GM19452 (cell line): ENCODE results near the gene PER3.
A peak's percentile ranks its signal among the peaks of the same experiment; 100 is the strongest.

Experiments
- ATAC-seq: cut with Tn5 transposase; IDR thresholded peaks from one replicate; pipeline ENCODE4 v1.9.1; 2021; ENCODE audit not compliant: unreplicated experiment

Gene PER3

DNA sequence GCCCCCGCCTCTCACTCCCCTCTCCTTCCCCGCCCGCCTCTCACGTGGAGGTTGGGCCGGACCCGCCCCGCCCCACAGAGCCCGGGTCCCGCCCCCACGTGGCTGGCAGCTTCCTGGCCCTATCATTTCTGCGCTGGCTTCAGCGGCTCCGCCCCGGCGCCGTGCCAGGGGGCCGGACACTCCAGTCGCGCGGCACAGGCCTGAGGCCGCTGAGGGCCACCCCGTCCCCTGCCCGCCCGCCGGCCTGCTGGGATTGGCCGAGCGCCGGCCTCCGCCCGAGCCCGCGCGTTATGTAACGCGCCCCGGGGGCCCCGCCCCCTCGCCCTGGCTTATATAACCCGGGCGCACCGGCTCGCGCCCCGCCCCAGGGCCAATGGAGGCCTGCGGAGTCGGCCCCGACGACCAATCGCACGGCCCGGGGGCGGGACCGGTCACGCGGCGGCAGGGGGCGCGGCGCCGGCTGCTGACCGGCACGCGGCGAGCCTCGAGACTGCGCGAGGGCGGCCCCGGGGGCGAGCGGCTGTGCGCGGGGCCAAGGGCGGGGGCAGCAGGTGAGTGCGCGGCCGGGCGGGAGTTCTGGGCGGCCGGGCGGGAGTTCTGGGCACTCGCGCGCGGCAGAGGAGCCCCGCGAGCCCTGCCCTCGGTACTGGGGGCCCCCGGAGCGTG, at the start of gene PER3:
PER3 (plus strand) TSS at position 466 of the 666 bp plus-strand sequence. CDS start 587 bp downstream, outside the sequence.
- ATAC-seq, result peak; percentile 90

DNA sequence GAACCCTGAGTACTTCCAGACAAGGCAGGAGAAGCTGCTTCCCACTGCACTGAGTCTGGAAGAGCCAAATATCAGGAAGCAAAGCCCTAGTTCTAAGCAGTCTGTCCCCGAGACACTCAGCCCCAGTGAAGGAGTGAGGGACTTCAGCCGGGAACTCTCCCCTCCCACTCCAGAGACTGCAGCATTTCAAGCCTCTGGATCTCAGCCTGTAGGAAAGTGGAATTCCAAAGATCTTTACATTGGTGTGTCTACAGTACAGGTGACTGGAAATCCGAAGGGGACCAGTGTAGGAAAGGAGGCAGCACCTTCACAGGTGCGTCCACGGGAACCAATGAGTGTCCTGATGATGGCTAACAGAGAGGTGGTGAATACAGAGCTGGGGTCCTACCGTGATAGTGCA, 46.0 kb upstream of the PER3 start:
- no peak for ATAC-seq

DNA sequence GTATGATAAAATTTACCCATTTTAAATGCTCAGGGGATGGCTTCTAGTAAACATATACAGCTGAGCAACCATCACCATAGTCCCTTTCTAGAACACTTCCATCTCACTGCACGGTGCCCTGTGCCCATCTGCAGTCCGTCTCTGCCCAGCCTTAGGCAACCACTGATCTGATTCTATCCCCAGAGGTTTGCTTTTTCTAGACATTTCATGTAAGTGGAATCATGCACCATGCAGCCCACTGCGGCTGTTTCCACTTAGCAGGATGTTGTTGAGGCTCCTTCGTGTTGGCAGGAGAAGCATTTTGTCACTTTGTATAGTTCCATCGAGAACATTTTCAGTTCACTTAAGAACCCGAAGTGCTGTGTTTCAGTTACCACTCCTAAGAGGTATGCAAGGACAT, 40.7 kb upstream of the PER3 start:
- no peak for ATAC-seq

DNA sequence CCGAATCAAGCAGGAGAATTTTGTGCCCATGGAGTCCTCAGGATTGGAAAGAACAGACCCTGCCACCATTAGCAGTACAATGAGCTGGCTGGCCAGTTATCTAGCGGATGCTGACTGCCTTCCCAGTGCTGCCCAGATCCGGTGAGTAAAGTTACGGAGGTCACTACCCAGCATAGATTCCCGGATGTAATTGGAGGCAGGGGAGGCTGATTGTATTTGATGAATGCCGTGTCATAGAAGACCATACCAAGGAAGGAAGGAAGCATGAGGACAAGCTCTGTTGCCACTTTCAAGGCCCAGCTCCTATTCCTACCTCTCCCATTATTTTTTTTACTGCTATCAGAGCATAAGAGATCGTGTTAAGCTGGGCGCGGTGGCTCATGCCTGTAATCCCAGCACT, 39.2 kb upstream of the PER3 start:
- ATAC-seq, result no peak

DNA sequence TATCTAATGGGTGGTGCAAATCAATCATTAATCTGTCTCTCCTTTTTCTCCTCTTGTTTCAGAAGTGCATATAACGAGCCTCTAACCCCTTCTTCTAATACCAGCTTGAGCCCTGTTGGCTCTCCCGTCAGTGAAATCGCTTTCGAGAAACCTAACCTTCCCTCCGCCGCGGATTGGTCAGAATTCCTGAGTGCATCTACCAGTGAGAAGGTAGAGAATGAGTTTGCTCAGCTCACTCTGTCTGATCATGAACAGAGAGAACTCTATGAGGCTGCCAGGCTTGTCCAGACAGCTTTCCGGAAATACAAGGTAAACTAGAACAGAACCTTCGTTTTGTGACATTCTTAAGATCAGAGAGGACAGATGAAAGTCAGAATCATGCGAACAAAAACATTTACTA, 38.3 kb upstream of the PER3 start:
- no peak for ATAC-seq

DNA sequence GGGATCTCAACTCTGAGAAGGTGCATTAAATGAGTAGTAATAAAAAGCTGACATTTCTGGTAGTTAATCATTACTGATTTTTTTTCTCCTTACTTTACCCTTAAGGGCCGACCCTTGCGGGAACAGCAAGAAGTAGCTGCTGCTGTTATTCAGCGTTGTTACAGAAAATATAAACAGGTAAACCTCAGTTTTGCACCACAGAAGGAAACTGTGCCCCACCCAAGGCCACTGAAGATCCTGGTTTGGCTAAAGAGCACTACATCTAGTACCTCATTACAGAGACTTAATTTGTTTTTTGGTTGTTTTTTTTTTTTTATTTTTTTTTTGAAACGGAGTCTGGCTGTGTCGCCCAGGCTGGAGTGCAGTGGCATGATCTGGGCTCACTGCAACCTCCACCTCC, 36.5 kb upstream of the PER3 start:
- no peak for ATAC-seq

DNA sequence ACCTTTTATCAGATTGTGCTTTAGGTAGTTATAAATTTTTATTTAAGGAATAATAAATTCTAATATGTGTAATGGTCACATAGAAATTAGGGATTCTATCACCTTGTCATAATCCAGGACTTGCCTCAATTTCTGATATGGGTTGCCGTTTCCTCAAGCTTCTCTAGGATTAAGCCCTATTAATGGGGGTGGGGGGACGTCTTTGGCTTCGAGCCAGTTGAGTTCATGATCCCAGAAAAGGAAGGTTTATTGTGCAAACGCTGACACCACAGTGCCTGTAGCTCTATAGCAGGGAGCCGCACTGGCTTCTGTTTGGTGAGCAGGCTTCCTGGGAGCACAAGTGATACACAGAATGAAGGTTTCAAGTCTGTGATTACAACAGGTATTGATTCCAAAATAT, 35.0 kb upstream of the PER3 start:
- no peak for ATAC-seq

DNA sequence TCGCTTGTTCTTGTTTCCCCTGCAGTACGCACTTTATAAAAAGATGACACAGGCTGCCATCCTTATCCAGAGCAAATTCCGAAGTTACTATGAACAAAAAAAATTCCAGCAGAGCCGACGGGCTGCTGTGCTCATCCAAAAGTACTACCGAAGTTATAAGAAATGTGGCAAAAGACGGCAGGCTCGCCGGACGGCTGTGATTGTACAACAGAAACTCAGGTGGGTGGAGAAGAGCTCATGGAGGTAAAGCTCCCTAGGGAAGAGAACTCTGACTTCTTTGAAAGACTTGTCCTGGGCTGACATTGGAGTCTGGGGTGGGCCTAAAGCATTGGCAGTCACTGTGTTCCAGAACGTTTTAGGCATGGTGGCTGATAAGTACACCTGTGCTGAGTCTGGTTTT, 32.9 kb upstream of the PER3 start:
- no peak for ATAC-seq

DNA sequence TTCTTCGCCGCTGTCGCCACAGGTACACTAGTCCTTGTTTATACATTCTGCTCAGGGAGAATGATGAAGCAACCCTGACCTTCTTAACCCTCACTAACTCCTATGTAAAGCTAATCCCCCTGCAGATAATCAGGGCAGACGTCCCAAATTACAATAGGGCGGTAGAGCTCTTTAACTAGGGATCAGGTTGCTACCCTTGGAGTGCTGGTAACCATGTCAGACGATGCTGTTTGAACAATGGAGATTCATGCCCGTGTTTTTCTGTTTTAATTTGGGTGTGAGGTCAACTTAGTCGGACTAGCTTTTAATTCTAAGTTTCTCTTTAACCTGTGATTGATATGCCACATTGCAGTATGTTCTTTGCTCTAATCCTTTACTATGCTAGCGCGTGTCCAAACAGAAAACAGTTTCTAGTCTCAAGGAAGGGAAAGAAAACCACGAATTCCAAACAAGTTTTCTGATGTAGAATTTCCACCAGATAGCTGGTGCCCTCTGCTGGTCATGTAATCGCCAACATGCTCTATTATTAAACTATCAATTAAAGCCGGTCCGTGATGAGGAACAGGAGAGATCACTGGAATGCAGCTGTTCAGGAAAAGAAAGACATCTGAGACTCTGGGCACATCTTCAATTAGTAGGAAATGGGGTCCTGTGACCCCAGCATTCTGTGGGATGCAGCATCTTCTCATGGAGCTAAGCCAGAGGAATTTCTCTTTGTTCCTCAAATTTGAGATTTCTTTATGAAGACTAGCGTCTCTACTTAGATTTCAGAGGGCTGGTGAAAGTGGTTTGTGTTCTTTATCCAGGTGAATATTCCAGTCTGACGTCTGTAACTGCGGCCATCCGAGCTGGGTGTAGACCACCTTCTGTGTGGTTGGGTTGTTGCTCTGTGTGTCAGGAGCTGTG, 31.3 kb upstream of the PER3 start:
- ATAC-seq, result no peak

DNA sequence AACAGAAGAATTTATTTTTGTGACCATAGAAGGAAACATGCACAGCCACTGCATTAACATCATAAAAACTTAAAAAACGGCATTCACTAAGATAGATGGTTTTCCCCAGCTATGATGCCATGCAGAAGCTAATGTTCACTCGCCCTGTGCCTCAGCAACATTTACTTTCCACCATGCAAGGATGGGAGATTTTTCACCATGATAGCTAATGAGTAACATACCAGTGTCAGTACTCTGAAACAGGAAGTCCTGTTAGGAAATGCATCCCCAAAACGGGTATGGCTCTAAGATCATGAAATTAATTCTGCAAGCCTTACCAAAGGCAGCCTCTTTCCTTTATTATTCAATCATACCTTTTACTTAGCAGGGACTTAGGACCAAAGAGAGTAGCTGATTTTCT, 30.4 kb upstream of the PER3 start:
- no peak for ATAC-seq

DNA sequence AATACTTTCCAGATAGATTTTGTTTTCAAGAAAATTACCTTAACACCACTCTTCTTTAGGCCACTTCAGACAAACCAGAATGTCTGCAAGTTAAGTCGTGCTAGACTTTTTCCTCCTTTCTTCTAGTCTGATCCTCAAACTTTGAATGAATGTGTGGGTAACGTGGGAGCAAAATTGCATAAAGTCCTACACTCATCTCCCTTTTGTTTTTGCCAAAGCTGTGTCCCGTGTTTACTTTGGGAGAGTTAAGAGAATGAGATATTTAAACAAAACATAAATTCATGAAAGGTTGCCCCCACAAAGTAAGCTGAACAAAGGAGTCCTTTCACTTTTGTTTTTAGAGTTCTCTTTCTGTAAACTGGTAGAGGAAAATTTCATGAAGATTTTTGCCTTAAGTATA, 29.9 kb upstream of the PER3 start:
- no peak for ATAC-seq

DNA sequence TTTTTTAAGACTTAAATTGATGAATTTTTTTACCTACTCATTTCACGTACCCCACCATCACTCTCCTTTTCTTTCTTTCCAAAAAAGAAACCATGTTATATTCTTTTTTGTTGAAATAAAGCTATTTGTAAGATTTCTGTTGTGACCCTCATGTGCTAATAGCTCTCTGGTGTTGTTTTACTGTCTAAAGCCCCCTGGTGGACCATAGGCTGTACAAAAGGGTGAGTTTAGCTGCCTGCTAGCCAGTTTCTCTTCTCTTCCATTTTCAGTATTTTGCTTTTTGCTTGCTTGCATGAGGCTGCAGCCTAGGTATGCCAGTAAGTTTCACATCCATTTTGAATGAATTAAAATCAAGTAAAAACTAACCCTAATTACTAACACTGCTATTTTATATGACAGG, 28.6 kb upstream of the PER3 start:
- no peak for ATAC-seq

DNA sequence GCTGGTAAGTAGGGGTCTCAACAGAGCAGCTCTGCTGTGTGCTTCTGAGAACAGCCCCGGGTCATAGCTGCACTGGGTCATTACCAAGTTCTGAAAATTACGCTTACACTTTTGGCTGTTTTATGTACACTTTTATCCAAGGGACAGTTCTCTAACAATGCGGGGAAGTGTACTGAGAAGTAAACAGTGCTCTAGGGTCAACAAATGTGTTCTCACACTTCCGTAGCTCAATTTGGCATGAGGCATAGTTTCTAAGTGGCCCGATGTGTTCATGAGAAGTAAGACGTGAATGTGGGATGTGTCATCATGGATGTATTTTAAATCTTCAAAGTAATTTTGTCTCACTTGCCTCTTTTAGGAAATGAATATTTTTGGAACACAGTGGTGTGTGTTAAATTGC, 23.8 kb upstream of the PER3 start:
- no peak for ATAC-seq

DNA sequence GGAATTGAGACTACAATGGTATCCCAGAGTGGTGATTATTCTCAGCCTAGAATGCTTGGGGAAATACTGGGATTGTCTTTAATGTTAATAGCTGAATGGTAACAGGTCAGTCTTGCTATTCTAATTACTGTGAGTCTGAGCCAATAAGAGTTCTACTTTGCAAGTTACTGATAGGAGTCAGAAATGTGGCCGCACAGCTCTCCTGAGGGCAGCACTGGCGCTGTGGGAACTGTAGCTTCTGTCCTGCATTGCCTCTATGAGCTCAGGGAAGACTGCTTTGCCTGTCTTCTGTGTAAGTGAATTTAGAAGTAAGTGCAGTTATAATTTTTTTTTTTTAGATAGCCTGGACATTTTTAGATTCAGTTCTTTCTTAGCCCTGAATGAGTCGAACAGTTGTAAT, 23.0 kb upstream of the PER3 start:
- no peak for ATAC-seq

DNA sequence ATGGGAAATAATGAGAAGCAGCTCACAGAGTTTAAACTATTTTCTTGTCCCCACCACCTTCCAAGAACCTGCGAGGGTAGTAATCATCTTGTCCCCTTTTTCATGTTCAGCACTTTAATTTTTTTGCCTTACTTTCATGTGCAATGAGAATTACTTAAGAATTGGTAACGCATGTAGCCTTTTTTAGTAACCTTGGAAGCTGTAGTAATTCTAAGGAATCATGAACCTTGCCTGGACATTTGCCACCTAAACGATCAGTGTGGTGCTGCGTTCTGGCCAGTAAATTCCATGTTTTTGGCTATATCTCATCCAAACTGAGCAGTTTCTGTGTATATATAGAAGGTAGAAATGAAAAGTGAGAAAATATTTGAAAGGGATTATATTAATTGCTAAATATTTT, 16.9 kb upstream of the PER3 start:
- no peak for ATAC-seq

DNA sequence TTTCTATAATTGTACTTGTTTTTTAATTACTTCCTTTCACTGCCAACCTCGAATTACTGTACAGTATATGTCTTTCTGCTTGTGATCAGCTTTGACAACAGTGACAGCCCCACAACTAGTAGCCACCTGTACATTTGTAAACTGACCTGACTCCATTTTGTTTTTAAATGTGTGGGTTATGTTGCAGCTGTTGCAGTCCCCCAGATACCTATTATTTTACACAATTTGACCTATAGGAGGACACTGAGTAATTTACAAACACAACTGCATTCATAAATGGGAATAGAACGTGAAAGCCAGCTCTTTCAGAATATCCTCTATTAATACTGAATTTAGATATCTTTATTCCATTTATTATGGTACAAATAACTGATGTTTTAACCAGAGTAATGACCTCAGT, 15.5 kb upstream of the PER3 start:
- no peak for ATAC-seq

DNA sequence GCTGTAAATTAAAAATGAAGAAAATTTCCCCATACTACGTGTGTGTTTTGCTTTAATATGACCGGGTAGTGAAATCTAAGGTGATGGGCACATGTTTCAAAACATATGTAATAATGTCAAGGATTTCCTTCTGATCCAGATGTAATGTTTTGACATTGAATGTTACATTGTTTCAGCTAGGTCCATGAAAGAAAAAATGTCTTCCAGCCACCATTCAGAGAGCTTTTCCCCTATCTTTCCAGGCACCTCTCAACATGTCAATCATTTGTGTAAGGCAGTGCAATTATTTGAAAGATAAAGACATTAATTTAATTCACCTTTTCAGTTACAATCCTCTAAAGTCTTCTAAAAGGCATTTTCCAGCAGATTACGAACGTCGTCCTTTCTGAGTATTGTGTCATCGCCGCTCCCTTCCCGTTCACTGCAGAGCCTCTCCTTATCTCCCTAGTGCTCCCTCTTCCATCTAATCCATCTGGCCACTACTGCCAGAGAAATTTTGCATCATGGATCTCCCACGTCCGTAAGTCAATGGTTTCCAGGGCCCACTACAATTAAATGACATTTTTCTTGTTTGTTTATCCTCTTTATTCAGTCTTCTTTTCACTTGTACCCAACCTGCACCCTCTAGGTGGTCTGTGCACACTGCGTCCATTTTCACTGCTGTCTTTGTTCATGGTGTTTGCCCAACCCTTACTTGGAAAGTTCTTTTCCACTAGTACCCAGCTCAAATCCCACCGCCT, 14.2 kb upstream of the PER3 start:
- no peak for ATAC-seq

DNA sequence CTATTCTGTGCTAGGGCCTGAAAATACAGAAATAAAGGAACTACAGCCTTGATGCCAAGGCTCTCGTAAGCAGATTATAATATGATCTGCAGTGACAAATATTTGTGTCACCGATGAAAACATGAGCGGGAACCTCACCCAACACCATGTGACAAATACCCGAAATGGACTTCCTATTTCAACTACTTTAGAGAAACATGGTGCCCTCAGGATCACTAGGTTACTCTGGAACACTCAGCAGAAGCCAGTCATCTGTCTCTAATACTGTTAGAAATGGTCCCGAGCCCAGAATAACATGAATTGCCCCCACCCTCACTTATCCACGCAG, 13.5 kb upstream of the PER3 start:
- ATAC-seq, result peak; percentile 13

DNA sequence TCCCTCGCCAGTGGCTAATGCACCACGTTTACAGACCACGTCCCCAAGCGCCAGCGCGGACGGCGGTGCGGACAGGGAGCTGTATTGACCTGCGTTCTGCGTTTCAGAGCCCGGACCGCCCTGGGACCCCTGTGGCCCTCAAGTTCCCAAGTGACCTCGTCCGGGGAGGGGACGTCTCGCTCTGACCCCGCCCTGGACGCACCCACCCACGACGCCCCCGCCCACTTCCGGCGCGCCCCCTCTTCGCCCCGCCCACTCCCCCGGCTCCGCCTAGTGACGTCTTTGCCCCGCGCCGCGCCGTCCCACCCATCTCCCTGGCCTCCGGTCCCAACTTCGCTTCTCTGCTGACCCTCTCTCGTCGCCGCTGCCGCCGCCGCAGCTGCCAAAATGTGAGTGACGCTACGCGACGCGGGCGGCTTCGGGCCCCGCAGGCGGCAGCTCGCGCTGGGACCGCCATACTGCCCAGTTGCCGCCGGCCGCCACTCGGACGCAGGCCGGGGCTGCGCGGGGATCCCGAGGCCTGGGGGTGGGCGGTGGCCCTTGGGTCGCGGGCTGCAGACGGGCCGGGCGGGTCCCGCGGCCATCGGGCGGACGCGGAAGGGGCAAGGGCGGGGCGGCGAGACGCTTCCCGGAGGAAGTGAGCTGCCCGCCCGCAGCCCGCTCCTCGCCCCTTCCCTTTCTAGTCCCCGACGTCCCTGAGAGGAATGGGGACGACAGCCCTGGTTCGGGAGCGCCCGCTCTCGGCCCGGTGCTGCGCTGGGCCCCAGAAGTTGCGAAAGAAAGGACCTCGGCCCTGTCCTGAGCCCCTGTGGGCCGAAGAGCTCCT, 12.9 kb upstream of the PER3 start, which contains the start of gene VAMP3:
VAMP3 (plus strand) TSS at position 300 of the 826 bp plus-strand sequence; CDS start at position 388, 88 bp downstream.
- peak; percentile 78 for ATAC-seq

DNA sequence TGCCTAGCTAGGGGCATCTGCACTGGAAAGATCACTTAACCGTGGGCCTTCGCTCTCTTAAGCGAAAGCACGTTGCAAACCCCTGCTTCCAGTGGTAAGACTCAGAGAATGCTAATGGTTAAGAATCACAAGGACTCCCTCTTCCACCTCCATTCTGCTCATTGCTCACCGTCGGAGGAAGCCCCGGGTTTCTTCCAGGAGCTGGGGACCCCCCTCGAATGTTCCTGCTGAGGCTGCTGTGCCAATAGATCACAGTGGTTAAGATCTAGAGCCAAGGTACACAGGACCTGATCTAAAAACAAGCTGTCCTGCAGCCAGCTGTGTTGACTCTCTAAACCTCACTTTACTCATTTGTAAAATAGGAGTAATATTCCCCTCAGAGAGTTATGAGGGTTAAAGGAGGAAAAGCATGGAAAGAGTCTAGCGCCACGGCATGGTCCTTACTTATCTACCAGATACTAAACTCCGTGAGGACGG, 12.2 kb upstream of the PER3 start:
- ATAC-seq, result no peak

DNA sequence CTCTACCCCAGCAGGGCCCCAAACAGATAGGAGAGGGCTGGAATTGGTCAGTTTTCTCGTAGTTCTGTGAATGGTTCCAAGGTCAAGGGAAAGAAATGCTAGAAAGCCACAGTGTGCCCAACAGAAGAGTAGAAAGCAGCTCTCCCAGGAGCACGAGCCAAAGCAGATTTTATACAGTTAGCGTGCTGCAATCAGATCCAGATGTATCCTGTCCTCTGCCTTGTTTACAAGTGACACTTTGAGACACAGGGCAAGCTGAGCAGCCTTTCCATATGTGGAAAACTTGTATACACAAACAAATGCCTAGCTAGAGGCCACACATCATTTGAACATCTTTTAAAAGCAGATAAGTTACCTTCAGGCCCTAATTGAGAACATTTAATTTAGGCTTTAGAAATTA, 6.5 kb upstream of the PER3 start:
- no peak for ATAC-seq
